Endothelial cell of umbilical vein (primary cell): ENCODE results near the gene ATXN7. TPM values are rescaled to one million over a fixed set of nuclear protein-coding genes. Genes with fewer than 3 reads are reported as not detected.

Experiments
- BruUV-seq: library from RNA; stranded (reverse); fragments of 400-500 nt; replicated peaks from 2 replicates; lab custom pipeline; 2021; lab: Mats Ljungman, UMichigan
- CTCF ChIA-PET: fragments of 300-600, 350-600 bp; sonication (Branson Sonifier 250); formaldehyde crosslinking; loops from one replicate; lab custom pipeline; 2021; ENCODE audit warnings: antibody characterized with exemption, inconsistent platforms; lab: Charles Lee
- POLR2A ChIA-PET: fragments of 300-600, 350-600 bp; sonication (Branson Sonifier 250); formaldehyde crosslinking; loops from one replicate; lab custom pipeline; 2021; ENCODE audit warnings: antibody characterized with exemption, inconsistent platforms; lab: Charles Lee
- DNase-seq: peaks from one replicate; pipeline ENCODE4 v3.0.0-alpha.2; 2011; ENCODE audit warnings: low read depth, low spot score
- FAIRE-seq: peaks from 2 replicates; lab custom pipeline; 2011; peaks lifted over from hg19 to GRCh38; lab: Jason Lieb, UNC
- H2AFZ ChIP-seq: 2 replicates; pipeline ENCODE4 v1.6.0; 2012; ENCODE audit warnings: low read depth, low read length, control low read depth, inconsistent platforms
- H3K27ac ChIP-seq: 2 replicates; pipeline ENCODE4 v1.5.1; 2011; ENCODE audit warnings: low read depth, mild to moderate bottlenecking, control low read depth, low read length, moderate library complexity; ENCODE audit not compliant: insufficient read depth
- H3K27me3 ChIP-seq, 2 experiments: 2 replicates each; pipeline versions ENCODE4 v1.6.0 to v1.6.1; 2011; ENCODE audit warnings: low read length in 2 of 2, mixed read lengths in 1 of 2; ENCODE audit not compliant: control insufficient read depth in 2 of 2, insufficient read depth in 2 of 2
- H3K36me3 ChIP-seq, 2 experiments: 2 replicates in 1 of 2; 3 replicates in 1 of 2; pipeline ENCODE4 v1.5.1; 2011; ENCODE audit warnings: low read length in 2 of 2, mild to moderate bottlenecking in 1 of 2, moderate library complexity in 1 of 2; ENCODE audit not compliant: control insufficient read depth in 2 of 2, insufficient read depth in 2 of 2; ENCODE audit errors: extremely low read depth in 1 of 2
- H3K4me1 ChIP-seq: 3 replicates; pipeline ENCODE4 v1.5.1; 2011; ENCODE audit warnings: mild to moderate bottlenecking, low read length; ENCODE audit not compliant: control insufficient read depth, insufficient read depth; ENCODE audit errors: extremely low read depth
- H3K4me2 ChIP-seq: 2 replicates; pipeline ENCODE4 v1.6.1; 2011; ENCODE audit warnings: low read length, control low read depth, mixed read lengths; ENCODE audit not compliant: insufficient read depth
- H3K4me3 ChIP-seq, 3 experiments: fragments of 200-600 bp in 1 of 3; sonication (generic), shearing (Covaris generic) in 1 of 3; replicated peaks in 1 of 3; 2 replicates each; pipeline ENCODE4 v1.5.1; 2011 to 2016; ENCODE audit warnings: control low read depth in 3 of 3, low read length in 3 of 3, mild to moderate bottlenecking in 2 of 3, inconsistent platforms in 1 of 3, low read depth in 1 of 3, moderate library complexity in 1 of 3; ENCODE audit not compliant: insufficient read depth in 1 of 3
- H3K79me2 ChIP-seq: 2 replicates; pipeline ENCODE4 v1.6.0; 2012; ENCODE audit warnings: low read length, inconsistent platforms; ENCODE audit not compliant: control insufficient read depth, insufficient read depth
- H3K9ac ChIP-seq: replicated peaks from 2 replicates; pipeline ENCODE3; 2011; ENCODE audit warnings: low read length, control low read depth; ENCODE audit not compliant: insufficient read depth; ENCODE audit errors: extremely low read depth
- H3K9me1 ChIP-seq: replicated peaks from 3 replicates; pipeline ENCODE4 v1.6.0; 2011; ENCODE audit warnings: mild to moderate bottlenecking, low read length; ENCODE audit not compliant: control insufficient read depth, insufficient read depth; ENCODE audit errors: extremely low read depth
- H3K9me3 ChIP-seq: replicated peaks from 2 replicates; pipeline ENCODE4 v1.5.1; 2012; ENCODE audit warnings: low read length, inconsistent platforms; ENCODE audit not compliant: control insufficient read depth, insufficient read depth
- H4K20me1 ChIP-seq: replicated peaks from 2 replicates; pipeline ENCODE3; 2011; ENCODE audit warnings: mild to moderate bottlenecking, low read length; ENCODE audit not compliant: control insufficient read depth, insufficient read depth; ENCODE audit errors: extremely low read depth
- CTCF ChIP-seq, 2 donors: IDR thresholded peaks; 1 replicate in 1 of 2; 2 replicates in 1 of 2; pipeline ENCODE4 v1.5.1; 2011; ENCODE audit warnings: low read length in 2 of 2, mild to moderate bottlenecking in 2 of 2, moderate library complexity in 2 of 2, control low read depth in 1 of 2, inconsistent platforms in 1 of 2, low read depth in 1 of 2; ENCODE audit not compliant: insufficient read depth in 1 of 2; ENCODE audit errors: extremely low read depth in 1 of 2
- EZH2 ChIP-seq: IDR thresholded peaks from 2 replicates; pipeline ENCODE4 v1.6.1; 2012; ENCODE audit warnings: borderline replicate concordance, low read depth, mild to moderate bottlenecking, moderate library complexity, low read length, inconsistent platforms; ENCODE audit not compliant: severe bottlenecking
- FOS ChIP-seq: IDR thresholded peaks from 2 replicates; pipeline ENCODE4 v1.6.1; 2011; ENCODE audit warnings: mild to moderate bottlenecking, low read length, moderate library complexity, borderline replicate concordance; ENCODE audit not compliant: insufficient read depth
- GATA2 ChIP-seq: IDR thresholded peaks from 2 replicates; pipeline ENCODE4 v1.7.0; 2011; ENCODE audit warnings: low read depth, mild to moderate bottlenecking, moderate library complexity, mixed read lengths, low read length; ENCODE audit not compliant: insufficient read length, insufficient read depth
- JUN ChIP-seq: IDR thresholded peaks from 2 replicates; pipeline ENCODE4 v1.6.1; 2011; ENCODE audit warnings: borderline replicate concordance, low read depth; ENCODE audit not compliant: insufficient read length, insufficient read depth
- MAX ChIP-seq: IDR thresholded peaks from 2 replicates; pipeline ENCODE4 v1.6.1; 2011; ENCODE audit not compliant: insufficient read depth, insufficient read length
- MYC ChIP-seq: IDR thresholded peaks from one replicate; pipeline ENCODE4 v1.6.1; 2011; ENCODE audit warnings: mild to moderate bottlenecking, low read depth, low read length
- POLR2A ChIP-seq: IDR thresholded peaks from 2 replicates; pipeline ENCODE4 v1.6.1; 2012; ENCODE audit warnings: low read depth, mild to moderate bottlenecking, control low read depth, low read length
- POLR2AphosphoS5 ChIP-seq: IDR thresholded peaks from 2 replicates; pipeline ENCODE4 v1.6.1; 2012; ENCODE audit warnings: low read depth, mild to moderate bottlenecking, control low read depth, low read length, moderate library complexity; ENCODE audit not compliant: insufficient read depth
- dilution Hi-C: fragments of 300-500 bp; cut with MboI; formaldehyde crosslinking; loops from one replicate; pipeline ENCODE4 v1.15.0; 2019; ENCODE audit warnings: low sequenced_read_pairs; ENCODE audit not compliant: extremely low pct_ligation_motif_present
- intact Hi-C: fragments of 100-400 bp; cut with micrococcal nuclease; formaldehyde crosslinking; loops from one replicate; pipeline ENCODE4 v1.10.0; 2022
- polyA plus RNA-seq, 4 experiments: library from polyadenylated mRNA; depleted of rRNA in 3 of 4; stranded (reverse) in 3 of 4; unstranded in 1 of 4; fragments of >200 nt; gene quantifications; 2 replicates each; pipeline versions ENCODE4 v1.2.1 to v1.2.3, GENCODE V29; 2011 to 2012; ENCODE audit warnings: missing spikeins in 1 of 4
- total RNA-seq: library from RNA; stranded (reverse); gene quantifications from 2 replicates; pipeline ENCODE4 v1.2.3, GENCODE V29; 2021

The ATXN7 gene
- total and polyA plus RNA-seq, 2 donors (not counting 3 experiments of a cell fraction or from before 2014, with no cell fraction given): 21.2 to 34.7 TPM

GRCh38 chr3:63845215-63845614 lies 18.5 kb upstream of the ATXN7 start:
- no peak for FAIRE-seq
- CTCF ChIA-PET: interaction anchor here (0.6 kb wide), 1 partner anchor 29 kb away, joined by 3 read pairs; no protein-coding TSS in a partner anchor
- dilution Hi-C loops (no loop called here), intact Hi-C loops (no loop called here)
- Histone ChIP-seq H3K9me1 (no peaks in the 10 kb centered on the region), H3K4me1 (no peaks in the 10 kb centered on the region), H3K36me3 (no peaks in the 10 kb centered on the region), H3K4me2 (no peak overlapping the region), H3K9me3 (no peaks in the 10 kb centered on the region), H3K27me3 (no peaks in the 10 kb centered on the region), H3K27ac (no peak overlapping the region), H4K20me1 (no peaks in the 10 kb centered on the region), H2AFZ (no peak overlapping the region), H3K9ac (no peak overlapping the region), H3K79me2 (peaks cover 18% of the 10 kb centered on the region), H3K4me3 (no peak overlapping the region)
- TF ChIP-seq JUN (no peak), MYC (no peak), GATA2 (no peak), POLR2A (no peak), POLR2AphosphoS5 (no peak)
- DNase-seq: no peak
- no TSS peak for BruUV-seq
- POLR2A ChIA-PET: no interaction called here

- TF ChIP-seq POLR2A (no peak), GATA2 (no peak), JUN (no peak), EZH2 (no peak), MYC (no peak), CTCF (IDR thresholded peaks at IDR 0.05; ENCODE audit: extremely low read depth in 1 of 2, insufficient read depth in 1 of 2, low read depth in 1 of 2, low read length in 2 of 2) (no peak), MAX (no peak), FOS (no peak), POLR2AphosphoS5 (no peak)
- no TSS peak for BruUV-seq
- no peak for DNase-seq
Measured at GRCh38 chr3:63847718-63848450, 15.8 kb upstream of the ATXN7 start.

More at GRCh38 chr3:63847718-63848450, 15.8 kb upstream of the ATXN7 start:
- dilution Hi-C loops: no loop called here
- Histone ChIP-seq H3K27me3 (no peaks in the 10 kb centered on the region), H3K79me2 (peaks cover 23% of the 10 kb centered on the region), H3K9ac (no peak overlapping the region), H3K9me1 (no peaks in the 10 kb centered on the region), H3K4me1 (no peaks in the 10 kb centered on the region), H4K20me1 (no peaks in the 10 kb centered on the region), H3K4me3 (no peak overlapping the region), H3K9me3 (no peaks in the 10 kb centered on the region), H3K4me2 (no peak overlapping the region), H3K27ac (no peak overlapping the region), H3K36me3 (no peaks in the 10 kb centered on the region), H2AFZ (no peak overlapping the region)
- ChIA-PET POLR2A (no interaction called here), CTCF (no interaction called here)
- intact Hi-C loops: no loop called here
- FAIRE-seq: no peak
